CD4-positive, alpha-beta T cell (primary cell): Measurements from ENCODE around the gene HDAC9. TPM values are rescaled to one million over a fixed set of nuclear protein-coding genes. Genes with fewer than 3 reads are reported as not detected.

Source experiments
- ATAC-seq: fragments of 200-7000 bp; cut with Tn5 transposase; one replicate; pipeline ENCODE4 v1.10.0; 2022; ENCODE audit warnings: mild to moderate bottlenecking; ENCODE audit not compliant: poor library complexity
- CTCF ChIA-PET: fragments of 350-600 bp; sonication (Branson Sonifier 250); formaldehyde crosslinking; loops from one replicate; lab custom pipeline; 2021; ENCODE audit warnings: antibody characterized with exemption, inconsistent platforms; lab: Charles Lee
- POLR2A ChIA-PET: fragments of 350-600 bp; sonication (Branson Sonifier 250); formaldehyde crosslinking; loops from one replicate; lab custom pipeline; 2021; ENCODE audit warnings: antibody characterized with exemption, inconsistent platforms; lab: Charles Lee
- DNase-seq, 14 experiments: peaks; one replicate each; pipeline ENCODE4 v3.0.0-alpha.2; 2013 to 2020; ENCODE audit warnings: mixed read lengths in 2 of 14
- H3K27ac ChIP-seq, 2 donors: one replicate each; pipeline versions ENCODE4 v1.5.1 to v1.7.0; 2013; ENCODE audit warnings: low read length in 2 of 2, low read depth in 1 of 2, mild to moderate bottlenecking in 1 of 2
- H3K27me3 ChIP-seq, 2 experiments: 1 replicate in 1 of 2; 2 replicates in 1 of 2; pipeline versions ENCODE4 v1.6.1 to v1.7.0; 2013; ENCODE audit warnings: low read length in 2 of 2, control low read depth in 1 of 2, mild to moderate bottlenecking in 1 of 2, moderate library complexity in 1 of 2; ENCODE audit not compliant: insufficient read depth in 2 of 2, control insufficient read depth in 1 of 2
- H3K36me3 ChIP-seq: one replicate; pipeline ENCODE4 v1.6.1; 2013; ENCODE audit warnings: low read length, control low read depth; ENCODE audit not compliant: insufficient read depth
- H3K4me1 ChIP-seq: one replicate; pipeline ENCODE4 v1.6.1; 2013; ENCODE audit warnings: low read length, control low read depth; ENCODE audit not compliant: insufficient read depth
- H3K4me3 ChIP-seq: one replicate; pipeline ENCODE4 v1.5.1; 2013; ENCODE audit warnings: mild to moderate bottlenecking, low read length, moderate library complexity
- H3K9me3 ChIP-seq, 2 experiments: 1 replicate in 1 of 2; 2 replicates in 1 of 2; pipeline versions ENCODE4 v1.6.1 to v1.7.0; 2013; ENCODE audit warnings: low read length in 2 of 2, mild to moderate bottlenecking in 2 of 2, control low read depth in 1 of 2, moderate library complexity in 1 of 2; ENCODE audit not compliant: control insufficient read depth in 1 of 2, insufficient read depth in 1 of 2
- H3K27ac Mint-ChIP-seq: one replicate; pipeline ENCODE4 v1.8.0; 2020; ENCODE audit warnings: mixed read lengths
- H3K27me3 Mint-ChIP-seq: one replicate; pipeline ENCODE4 v1.8.0; 2021; ENCODE audit warnings: mixed read lengths
- H3K36me3 Mint-ChIP-seq: one replicate; pipeline ENCODE4 v1.8.0; 2021; ENCODE audit warnings: low read depth, mixed read lengths
- H3K4me1 Mint-ChIP-seq: one replicate; pipeline ENCODE4 v1.8.0; 2021; ENCODE audit warnings: low read depth, mixed read lengths
- H3K4me3 Mint-ChIP-seq: one replicate; pipeline ENCODE4 v1.8.0; 2020; ENCODE audit warnings: mild to moderate bottlenecking, mixed read lengths
- H3K9me3 Mint-ChIP-seq: one replicate; pipeline ENCODE4 v1.8.0; 2020; ENCODE audit warnings: mixed read lengths
- CTCF ChIP-seq: fragments of 200-600 bp; IDR thresholded peaks from one replicate; pipeline ENCODE4 v1.8.0; 2022; ENCODE audit warnings: antibody characterized with exemption, mild to moderate bottlenecking
- intact Hi-C, 2 experiments: fragments of 100-400 bp; cut with DNase I in 1 of 2; cut with micrococcal nuclease in 1 of 2; formaldehyde crosslinking; loops; one replicate each; pipeline versions ENCODE4 v1.15.1 to v1.9.0; 2023 to 2025; cut with DNase I, micrococcal nuclease
- total RNA-seq, 174 experiments: library from RNA in 2 of 174; stranded (reverse) in 2 of 174; gene quantifications; one replicate each; pipeline ENCODE4 v1.2.3 and lab custom pipeline; 2021 to 2026

HDAC9 gene
- total RNA-seq, 2 experiments from 2014 or later: 0.73 to 1.2 TPM

DNA sequence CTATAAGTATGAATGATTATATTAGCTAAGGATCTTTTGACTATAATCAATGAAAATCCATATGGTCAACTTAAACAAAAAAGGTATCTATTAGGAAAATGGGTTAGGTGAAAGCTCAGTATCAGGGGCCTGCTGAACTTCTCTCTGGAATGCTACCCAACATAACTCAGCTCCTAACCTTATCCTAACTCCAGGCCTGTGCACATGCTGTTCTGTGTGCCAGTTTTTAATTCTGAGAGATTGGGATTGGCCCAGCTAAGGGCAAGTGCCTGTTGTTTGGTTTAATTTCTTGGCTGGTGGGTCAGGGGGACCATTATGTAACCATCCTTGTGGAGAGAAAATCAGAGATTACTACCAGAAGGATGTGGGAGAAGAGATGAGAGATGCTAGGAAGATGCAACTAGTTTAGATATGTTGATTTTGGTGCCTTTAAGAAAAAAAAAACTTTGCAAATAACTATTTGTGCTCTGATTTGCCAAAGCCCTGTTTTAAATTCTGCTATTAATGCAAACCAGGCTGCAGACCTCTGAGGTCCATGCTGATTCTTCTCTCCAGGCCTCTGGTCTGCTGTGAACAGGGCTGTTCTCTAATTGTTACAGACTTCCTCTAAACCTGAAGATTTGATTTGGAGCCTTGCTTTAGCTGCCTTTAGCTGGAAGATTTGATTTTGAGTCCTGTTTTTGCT lies 23.9 kb upstream of the HDAC9 start:
- H3K27me3 ChIP-seq: no peaks in the 10 kb centered on the region
- Mint-ChIP-seq H3K4me3 (no peak overlapping the region), H3K36me3 (no peaks in the 10 kb centered on the region), H3K27ac (no peak overlapping the region), H3K27me3 (no peaks in the 10 kb centered on the region), H3K9me3 (no peaks in the 10 kb centered on the region), H3K4me1 (no peaks in the 10 kb centered on the region)
- DNase-seq (no peak), ATAC-seq (no peak)
- H3K4me3 ChIP-seq: no peak overlapping the region
- POLR2A ChIA-PET: no interaction called here
- no peak overlapping the region for H3K27ac ChIP-seq
- intact Hi-C loops: no loop called here
- CTCF ChIA-PET: no interaction called here
- H3K4me1 ChIP-seq: no peaks in the 10 kb centered on the region
- no peaks in the 10 kb centered on the region for H3K36me3 ChIP-seq
- no peaks in the 10 kb centered on the region for H3K9me3 ChIP-seq
- no peak for TF ChIP-seq CTCF

GRCh38 chr7:18472161-18472483 lies 23.4 kb upstream of the HDAC9 start:
- H3K4me3 ChIP-seq: no peak overlapping the region
- no peaks in the 10 kb centered on the region for H3K9me3 ChIP-seq
- Mint-ChIP-seq H3K27me3 (no peaks in the 10 kb centered on the region), H3K9me3 (no peaks in the 10 kb centered on the region), H3K27ac (no peak overlapping the region), H3K36me3 (no peaks in the 10 kb centered on the region), H3K4me1 (no peaks in the 10 kb centered on the region), H3K4me3 (no peak overlapping the region)
- DNase-seq: no peak
- no peak for TF ChIP-seq CTCF
- CTCF ChIA-PET: no interaction called here
- H3K36me3 ChIP-seq: no peaks in the 10 kb centered on the region
- POLR2A ChIA-PET: no interaction called here
- no peaks in the 10 kb centered on the region for H3K4me1 ChIP-seq
- no peaks in the 10 kb centered on the region for H3K27me3 ChIP-seq
- H3K27ac ChIP-seq: no peak overlapping the region
- intact Hi-C loops: no loop called here
- ATAC-seq: no peak

GRCh38 chr7:18473119-18473518 lies 22.4 kb upstream of the HDAC9 start:
- no peaks in the 10 kb centered on the region for H3K9me3 Mint-ChIP-seq
- no peak overlapping the region for H3K27ac ChIP-seq
- H3K4me3 ChIP-seq: no peak overlapping the region
- CTCF ChIA-PET: no interaction called here
- no peak overlapping the region for H3K27ac Mint-ChIP-seq
- H3K9me3 ChIP-seq: no peaks in the 10 kb centered on the region
- TF ChIP-seq CTCF: no peak
- H3K27me3 ChIP-seq: no peaks in the 10 kb centered on the region
- H3K36me3 ChIP-seq: no peaks in the 10 kb centered on the region
- no peaks in the 10 kb centered on the region for H3K4me1 Mint-ChIP-seq
- ATAC-seq (no peak), DNase-seq (no peak)
- H3K36me3 Mint-ChIP-seq: no peaks in the 10 kb centered on the region
- no peak overlapping the region for H3K4me3 Mint-ChIP-seq
- no peaks in the 10 kb centered on the region for H3K4me1 ChIP-seq
- no peaks in the 10 kb centered on the region for H3K27me3 Mint-ChIP-seq
- POLR2A ChIA-PET: no interaction called here
- intact Hi-C loops: no loop called here
